Measurements from ENCODE around the gene SHROOM4. TPM values are rescaled to one million over a fixed set of nuclear protein-coding genes. Genes with fewer than 3 reads are reported as not detected.

Gene SHROOM4
- total and polyA plus RNA-seq, 9 of the 15 experiments (the other 6 are each of a cell fraction or from before 2014, with no cell fraction given): not detected

DNA sequence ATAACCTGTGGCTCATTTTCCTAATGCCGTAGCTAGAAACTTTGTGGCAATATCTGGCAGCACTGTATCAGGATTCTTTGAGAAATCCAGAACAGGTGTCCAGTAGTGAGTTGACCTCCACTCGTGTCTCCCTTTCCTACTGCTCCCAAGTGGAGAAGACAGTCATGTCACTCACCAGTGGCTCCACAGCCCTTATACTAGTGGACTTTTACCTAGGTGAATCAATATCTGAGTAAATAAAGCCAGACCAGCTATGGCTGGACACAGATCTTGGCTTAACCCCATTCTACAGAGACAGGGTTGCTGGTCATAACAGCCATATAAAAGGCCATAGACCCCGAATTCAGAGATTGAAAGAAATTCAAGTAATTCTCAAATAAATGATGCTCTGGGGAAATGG is 46.5 kb upstream of the SHROOM4 start:
- no peak overlapping the region for H2AFZ ChIP-seq (ENCODE audit: low read depth, low read length)
- 0% methylated on average over 2 of the region's 3 CpGs for WGBS (ENCODE audit: insufficient coverage, low coverage, missing lambda C conversion rate)
- H3K4me2 ChIP-seq (ENCODE audit: insufficient read depth, low read length): no peak overlapping the region
- BruUV-seq (replicated peaks): no TSS peak
- H3K9ac ChIP-seq (ENCODE audit: insufficient read depth in 1 of 2, low read depth in 2 of 2, low read length in 2 of 2): no peak overlapping the region
- no peaks in the 10 kb centered on the region for H3K9me1 ChIP-seq (ENCODE audit: control insufficient read depth, insufficient read depth, low read length)
- intact Hi-C loops (cut with micrococcal nuclease) (no loop called here), in situ Hi-C loops (cut with MboI) (no loop called here)
- no peak for FAIRE-seq
- no peak overlapping the region for H3K4me3 ChIP-seq
- no peaks in the 10 kb centered on the region for H3K27me3 ChIP-seq (ENCODE audit: control insufficient read depth in 2 of 2, insufficient read depth in 2 of 2, low read length in 2 of 2)
- TF ChIP-seq ZNF263 (CRISPR knock-in tag; IDR thresholded peaks at IDR 0.05; ENCODE audit: borderline replicate concordance) (no peak), PHB2 (IDR thresholded peaks at IDR 0.05; ENCODE audit: low read depth) (no peak), CBFA2T2 (conservative IDR thresholded peaks at IDR 0.05) (no peak), LCOR (CRISPR knock-in tag; IDR thresholded peaks at IDR 0.05) (no peak)
- TF ChIP-seq, protein P1, sequence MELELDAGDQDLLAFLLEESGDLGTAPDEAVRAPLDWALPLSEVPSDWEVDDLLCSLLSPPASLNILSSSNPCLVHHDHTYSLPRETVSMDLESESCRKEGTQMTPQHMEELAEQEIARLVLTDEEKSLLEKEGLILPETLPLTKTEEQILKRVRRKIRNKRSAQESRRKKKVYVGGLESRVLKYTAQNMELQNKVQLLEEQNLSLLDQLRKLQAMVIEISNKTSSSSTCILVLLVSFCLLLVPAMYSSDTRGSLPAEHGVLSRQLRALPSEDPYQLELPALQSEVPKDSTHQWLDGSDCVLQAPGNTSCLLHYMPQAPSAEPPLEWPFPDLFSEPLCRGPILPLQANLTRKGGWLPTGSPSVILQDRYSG (tag; conservative IDR thresholded peaks at IDR 0.05; ENCODE audit: low read depth): no peak
- ChIA-PET CTCF (ENCODE audit: low intra/inter-chr PET ratio) (no interaction called here), POLR2A (no interaction called here)
- H3K4me1 ChIP-seq (replicated peaks in 1 of 2; ENCODE audit: control insufficient read depth in 2 of 2, insufficient read depth in 2 of 2, low read length in 2 of 2): no peaks in the 10 kb centered on the region
- H3K36me3 ChIP-seq (ENCODE audit: control insufficient read depth, insufficient read depth, low read length): no peaks in the 10 kb centered on the region
- no peak for DNase-seq (ENCODE audit: extremely low read depth in 1 of 4, low spot score in 3 of 4)
- ATAC-seq: no peak
- H4K20me1 ChIP-seq (replicated peaks; ENCODE audit: control insufficient read depth, insufficient read depth, low read length): no peaks in the 10 kb centered on the region
- H3K27ac ChIP-seq (ENCODE audit: extremely low read depth, low read depth, low read length): no peak overlapping the region
- no peaks in the 10 kb centered on the region for H3K79me2 ChIP-seq (ENCODE audit: control insufficient read depth, insufficient read depth, low read length)
- H3K9me3 ChIP-seq (replicated peaks; ENCODE audit: control insufficient read depth, insufficient read depth, low read depth, low read length): no peaks in the 10 kb centered on the region

DNA sequence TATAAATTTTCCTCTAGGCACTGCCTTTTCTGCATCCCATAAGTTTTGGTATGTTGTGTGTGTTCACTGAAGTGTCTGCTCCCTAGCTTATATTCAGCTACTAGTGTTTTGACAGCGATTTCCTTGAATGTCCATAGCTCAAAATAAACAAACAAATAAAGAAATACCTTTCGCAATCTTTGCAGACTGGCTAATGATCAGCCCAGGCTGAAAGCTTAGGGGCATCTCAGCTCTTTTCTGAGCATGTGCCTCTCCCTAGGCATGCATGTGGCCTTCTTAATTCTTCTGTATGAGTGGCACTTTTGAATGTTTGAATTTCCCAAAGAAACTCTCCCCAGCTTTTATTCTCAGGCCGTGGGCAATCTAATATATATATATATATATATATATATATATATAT is 44.6 kb upstream of the SHROOM4 start:
- H2AFZ ChIP-seq (ENCODE audit: low read depth, low read length): no peak overlapping the region
- ChIA-PET CTCF (ENCODE audit: low intra/inter-chr PET ratio) (no interaction called here), POLR2A (interaction anchor here (0.8 kb wide), 1 partner anchor 11 kb away, joined by 4 read pairs; no protein-coding TSS in a partner anchor)
- H3K27me3 ChIP-seq (ENCODE audit: control insufficient read depth in 2 of 2, insufficient read depth in 2 of 2, low read length in 2 of 2): no peaks in the 10 kb centered on the region
- H3K9ac ChIP-seq (ENCODE audit: insufficient read depth in 1 of 2, low read depth in 2 of 2, low read length in 2 of 2): no peak overlapping the region
- no peaks in the 10 kb centered on the region for H3K9me1 ChIP-seq (ENCODE audit: control insufficient read depth, insufficient read depth, low read length)
- in situ Hi-C loops (cut with MboI): no loop called here
- H3K36me3 ChIP-seq (ENCODE audit: control insufficient read depth, insufficient read depth, low read length): no peaks in the 10 kb centered on the region
- no peaks in the 10 kb centered on the region for H3K79me2 ChIP-seq (ENCODE audit: control insufficient read depth, insufficient read depth, low read length)
- intact Hi-C loops (cut with micrococcal nuclease): no loop called here
- no peak for DNase-seq (ENCODE audit: extremely low read depth in 1 of 4, low spot score in 3 of 4)
- no peaks in the 10 kb centered on the region for H3K4me1 ChIP-seq (replicated peaks in 1 of 2; ENCODE audit: control insufficient read depth in 2 of 2, insufficient read depth in 2 of 2, low read length in 2 of 2)
- H3K4me2 ChIP-seq (ENCODE audit: insufficient read depth, low read length): no peak overlapping the region
- no peaks in the 10 kb centered on the region for H3K9me3 ChIP-seq (replicated peaks; ENCODE audit: control insufficient read depth, insufficient read depth, low read depth, low read length)
- no peak overlapping the region for H3K4me3 ChIP-seq
- FAIRE-seq: no peak
- 0% methylated on average over 3 of the region's 3 CpGs for WGBS (ENCODE audit: insufficient coverage, low coverage, missing lambda C conversion rate)
- no peaks in the 10 kb centered on the region for H4K20me1 ChIP-seq (replicated peaks; ENCODE audit: control insufficient read depth, insufficient read depth, low read length)
- no peak for ATAC-seq
- no TSS peak for BruUV-seq (replicated peaks)
- H3K27ac ChIP-seq (ENCODE audit: extremely low read depth, low read depth, low read length): no peak overlapping the region
- TF ChIP-seq ZNF347 (CRISPR knock-in tag; IDR thresholded peaks at IDR 0.05; ENCODE audit: low read depth) (no peak), CBFB (CRISPR knock-in tag; IDR thresholded peaks at IDR 0.05) (no peak), ZNF263 (CRISPR knock-in tag; IDR thresholded peaks at IDR 0.05; ENCODE audit: borderline replicate concordance) (no peak), MTA1 (IDR thresholded peaks at IDR 0.05; ENCODE audit: borderline replicate concordance) (no peak), NR3C1 (CRISPR knock-in tag; IDR thresholded peaks at IDR 0.05) (no peak), ILF3 (IDR thresholded peaks at IDR 0.05; ENCODE audit: borderline replicate concordance) (no peak), JUN (IDR thresholded peaks at IDR 0.05; ENCODE audit: borderline replicate concordance, low read depth, low read length) (no peak), JUN (CRISPR knock-in tag; IDR thresholded peaks at IDR 0.05; ENCODE audit: borderline replicate concordance) (no peak), ARHGAP35 (IDR thresholded peaks at IDR 0.05; ENCODE audit: partially characterized antibody) (no peak)

Measured in K562 (cell line).